Activated B cell treated with CpG ODN at 0.5 μM for 24 hours (primary cell): ENCODE measurements around the gene TNF. TPM values are rescaled to one million over a fixed set of nuclear protein-coding genes. Genes with fewer than 3 reads are reported as not detected.

Experiments
- ATAC-seq: fragments of 200-7000 bp; cut with Tn5 transposase; one replicate; pipeline ENCODE4 v1.10.0; 2021; ENCODE audit warnings: low read depth, mild to moderate bottlenecking, moderate library complexity
- CTCF ChIA-PET: fragments of 350-600 bp; sonication (Branson Sonifier 250); formaldehyde crosslinking; loops from one replicate; lab custom pipeline; 2021; ENCODE audit warnings: antibody characterized with exemption; lab: Charles Lee
- POLR2A ChIA-PET: fragments of 350-600 bp; sonication (Branson Sonifier 250); formaldehyde crosslinking; loops from one replicate; lab custom pipeline; 2021; ENCODE audit warnings: antibody characterized with exemption; lab: Charles Lee
- DNase-seq: peaks from one replicate; pipeline ENCODE4 v3.0.0; 2022
- H3K27ac Mint-ChIP-seq: one replicate; pipeline ENCODE4 v1.8.0; 2020; ENCODE audit warnings: mixed read lengths
- H3K27me3 Mint-ChIP-seq: one replicate; pipeline ENCODE4 v1.8.0; 2021; ENCODE audit warnings: mixed read lengths
- H3K36me3 Mint-ChIP-seq: one replicate; pipeline ENCODE4 v1.8.0; 2021; ENCODE audit warnings: low read depth, mixed read lengths
- H3K4me1 Mint-ChIP-seq: one replicate; pipeline ENCODE4 v1.8.0; 2021; ENCODE audit warnings: mixed read lengths
- H3K4me3 Mint-ChIP-seq: one replicate; pipeline ENCODE4 v1.8.0; 2020; ENCODE audit warnings: mild to moderate bottlenecking, mixed read lengths
- H3K9me3 Mint-ChIP-seq: one replicate; pipeline ENCODE4 v1.8.0; 2020; ENCODE audit warnings: mixed read lengths
- intact Hi-C: fragments of 100-400 bp; cut with micrococcal nuclease; formaldehyde crosslinking; loops from one replicate; pipeline ENCODE4 v1.15.1; 2024
- total RNA-seq: library from RNA; stranded (reverse); gene quantifications from 2 replicates; pipeline ENCODE4 v1.2.3, GENCODE V29; 2022
- TF ChIP-seq, protein P1 (sequence below): fragments of 200-600 bp; IDR thresholded peaks from one replicate; pipeline ENCODE4 v1.8.0; 2022; ENCODE audit warnings: antibody characterized with exemption, mild to moderate bottlenecking

TNF gene
- total RNA-seq, 1 donor from 2014 or later: 139 TPM

DNA sequence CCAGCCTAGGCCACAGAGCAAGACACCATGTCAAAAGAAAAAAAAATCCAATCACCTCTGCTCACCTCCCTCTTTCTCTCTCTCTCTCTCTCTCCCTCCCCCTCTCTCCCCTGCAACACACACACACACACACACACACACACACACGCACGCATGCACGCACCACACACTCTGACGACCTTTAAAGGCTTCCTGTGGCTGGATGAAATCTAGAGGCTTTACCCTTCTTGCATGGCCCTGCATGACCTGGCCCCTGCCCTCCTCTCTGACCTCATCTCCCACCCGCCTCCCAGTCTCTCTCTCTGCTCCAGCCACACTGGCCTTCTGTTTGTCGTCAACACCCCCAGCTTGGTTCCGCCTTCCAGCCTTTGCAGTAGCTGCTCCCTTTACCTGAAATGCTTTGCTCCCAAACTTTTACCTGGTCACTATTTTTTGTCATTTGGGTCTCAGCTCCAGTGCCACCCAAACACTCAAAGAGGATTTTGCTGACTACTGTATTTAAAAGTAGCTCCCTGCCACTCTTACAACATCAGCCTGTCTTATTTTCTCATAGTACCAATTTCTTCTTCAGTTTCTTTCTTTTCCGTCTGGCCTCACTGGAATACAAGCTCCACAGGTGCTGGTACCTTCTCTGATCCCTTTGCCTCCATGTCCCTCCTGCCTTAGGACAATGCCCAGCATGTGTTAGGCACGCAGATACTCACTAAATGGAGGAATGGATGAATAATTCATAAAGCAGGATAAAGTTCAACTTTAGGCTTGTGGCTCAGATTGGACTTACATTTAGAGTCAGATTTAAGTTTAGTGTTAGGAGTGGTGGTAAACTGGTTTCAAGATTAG lies 7.6 kb upstream of the TNF start:
- POLR2A ChIA-PET: interaction anchor here (0.6 to 25.3 kb wide), 5 partner anchors 10 to 106 kb away, joined by 3 to 1155 read pairs (median 51); partner anchors contain the start of genes LST1, LTB, NCR3 and NFKBIL1
- Mint-ChIP-seq H3K4me1 (peaks cover 84% of the 10 kb centered on the region), H3K4me3 (peak overlapping the region; percentile 45), H3K27ac (peak overlapping the region; percentile 93), H3K27me3 (no peaks in the 10 kb centered on the region), H3K9me3 (no peaks in the 10 kb centered on the region), H3K36me3 (peaks cover 22% of the 10 kb centered on the region)
- TF ChIP-seq, protein P1, sequence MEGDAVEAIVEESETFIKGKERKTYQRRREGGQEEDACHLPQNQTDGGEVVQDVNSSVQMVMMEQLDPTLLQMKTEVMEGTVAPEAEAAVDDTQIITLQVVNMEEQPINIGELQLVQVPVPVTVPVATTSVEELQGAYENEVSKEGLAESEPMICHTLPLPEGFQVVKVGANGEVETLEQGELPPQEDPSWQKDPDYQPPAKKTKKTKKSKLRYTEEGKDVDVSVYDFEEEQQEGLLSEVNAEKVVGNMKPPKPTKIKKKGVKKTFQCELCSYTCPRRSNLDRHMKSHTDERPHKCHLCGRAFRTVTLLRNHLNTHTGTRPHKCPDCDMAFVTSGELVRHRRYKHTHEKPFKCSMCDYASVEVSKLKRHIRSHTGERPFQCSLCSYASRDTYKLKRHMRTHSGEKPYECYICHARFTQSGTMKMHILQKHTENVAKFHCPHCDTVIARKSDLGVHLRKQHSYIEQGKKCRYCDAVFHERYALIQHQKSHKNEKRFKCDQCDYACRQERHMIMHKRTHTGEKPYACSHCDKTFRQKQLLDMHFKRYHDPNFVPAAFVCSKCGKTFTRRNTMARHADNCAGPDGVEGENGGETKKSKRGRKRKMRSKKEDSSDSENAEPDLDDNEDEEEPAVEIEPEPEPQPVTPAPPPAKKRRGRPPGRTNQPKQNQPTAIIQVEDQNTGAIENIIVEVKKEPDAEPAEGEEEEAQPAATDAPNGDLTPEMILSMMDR: no peak
- intact Hi-C loops: loop anchor here (1.0 to 10.0 kb wide), 4 partner anchors 7 to 1057 kb away; partner anchors contain the start of gene PPP1R18
- DNase-seq (no peak), ATAC-seq (no peak)
- CTCF ChIA-PET: interaction anchor here (2.0 to 25.7 kb wide), 4 partner anchors 9 to 30 kb away, joined by 8 to 611 read pairs (median 12); partner anchors contain the start of genes ATP6V1G2, DDX39B and NFKBIL1

DNA sequence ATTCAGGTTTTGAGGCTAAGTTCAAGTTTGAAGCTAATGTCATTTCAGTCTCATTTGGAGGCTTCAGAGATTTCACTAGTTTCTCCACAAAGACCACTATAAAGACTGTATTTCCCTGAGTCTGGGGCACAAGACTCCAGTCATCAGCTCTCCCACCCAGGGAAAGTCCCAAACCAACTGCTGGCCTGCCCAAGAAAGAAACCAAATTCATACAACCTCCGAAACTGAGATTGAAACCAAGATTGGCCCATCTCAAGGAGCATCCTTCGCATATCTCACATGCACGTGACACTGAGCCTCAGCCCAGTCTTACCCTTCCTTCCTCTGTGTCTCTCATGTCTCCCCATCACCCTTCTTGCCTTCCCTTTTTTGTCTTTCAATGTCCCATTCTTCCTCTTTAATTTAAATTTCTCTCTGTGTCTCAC lies 6.8 kb upstream of the TNF start:
- Mint-ChIP-seq H3K36me3 (peaks cover 24% of the 10 kb centered on the region), H3K9me3 (no peaks in the 10 kb centered on the region), H3K27ac (peak overlapping the region; percentile 93), H3K4me3 (peak overlapping the region; percentile 45), H3K27me3 (no peaks in the 10 kb centered on the region), H3K4me1 (peaks cover 84% of the 10 kb centered on the region)
- TF ChIP-seq, protein P1: no peak
- intact Hi-C loops: loop anchor here (1.0 to 10.0 kb wide), 4 partner anchors 8 to 1056 kb away; partner anchors contain the start of gene PPP1R18
- POLR2A ChIA-PET: interaction anchor here (0.6 to 25.3 kb wide), 5 partner anchors 10 to 148 kb away, joined by 3 to 1155 read pairs (median 51); partner anchors contain the start of genes LST1, LTB, NCR3 and NFKBIL1
- ATAC-seq (peak; percentile 71), DNase-seq (peak; percentile 39)
- CTCF ChIA-PET: interaction anchor here (2.0 to 25.7 kb wide), 5 partner anchors 9 to 30 kb away, joined by 8 to 611 read pairs (median 11); partner anchors contain the start of genes ATP6V1G2, DDX39B and NFKBIL1

DNA sequence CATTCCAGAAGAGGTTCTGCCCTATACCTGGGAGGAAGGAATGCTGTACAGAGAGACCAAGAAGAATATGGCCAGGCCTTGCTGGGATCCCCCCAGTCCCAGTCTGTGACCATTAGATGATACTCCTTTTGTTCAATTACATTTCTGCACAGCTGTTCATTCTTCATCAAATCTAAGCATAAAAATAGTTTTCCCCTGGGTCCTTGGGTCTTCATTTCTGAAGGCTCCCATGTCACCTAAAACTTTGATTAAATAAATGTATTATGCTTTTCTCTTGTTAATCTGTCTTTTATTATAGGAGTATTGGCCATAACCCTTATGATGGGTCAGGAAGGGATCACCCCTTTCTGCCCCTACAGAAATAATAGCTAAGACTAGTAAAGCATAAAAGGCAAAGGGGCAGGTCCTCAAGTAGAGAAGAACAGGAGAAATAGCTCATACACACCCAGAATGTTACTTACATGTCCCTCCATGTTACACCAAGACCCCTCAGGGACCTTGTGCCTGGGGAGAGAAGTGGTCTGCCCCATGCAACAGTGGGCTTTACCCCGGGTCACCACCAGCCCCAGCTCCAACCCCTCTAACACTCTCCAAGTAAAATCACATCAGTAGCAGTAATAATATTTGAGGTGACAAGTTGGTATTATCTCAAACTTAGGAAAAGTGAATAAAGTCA lies 5.4 kb upstream of the TNF start:
- Mint-ChIP-seq H3K4me3 (peak overlapping the region; percentile 45), H3K9me3 (no peaks in the 10 kb centered on the region), H3K36me3 (peaks cover 24% of the 10 kb centered on the region), H3K27ac (peak overlapping the region; percentile 93), H3K4me1 (peaks cover 87% of the 10 kb centered on the region), H3K27me3 (no peaks in the 10 kb centered on the region)
- intact Hi-C loops: loop anchor here (10.0 kb wide), 2 partner anchors 885 to 1055 kb away; partner anchors contain the start of gene PPP1R18
- POLR2A ChIA-PET: interaction anchor here (0.7 to 25.3 kb wide), 8 partner anchors 7 to 1068 kb away, joined by 3 to 1155 read pairs (median 8); partner anchors contain the start of genes DDX39B, LST1, LTB and NCR3
- TF ChIP-seq, protein P1: no peak
- CTCF ChIA-PET: interaction anchor here (1.3 to 25.7 kb wide), 5 partner anchors 11 to 29 kb away, joined by 4 to 611 read pairs (median 10); partner anchors contain the start of genes ATP6V1G2, DDX39B and NFKBIL1
- ATAC-seq: no peak
- DNase-seq: no peak

DNA sequence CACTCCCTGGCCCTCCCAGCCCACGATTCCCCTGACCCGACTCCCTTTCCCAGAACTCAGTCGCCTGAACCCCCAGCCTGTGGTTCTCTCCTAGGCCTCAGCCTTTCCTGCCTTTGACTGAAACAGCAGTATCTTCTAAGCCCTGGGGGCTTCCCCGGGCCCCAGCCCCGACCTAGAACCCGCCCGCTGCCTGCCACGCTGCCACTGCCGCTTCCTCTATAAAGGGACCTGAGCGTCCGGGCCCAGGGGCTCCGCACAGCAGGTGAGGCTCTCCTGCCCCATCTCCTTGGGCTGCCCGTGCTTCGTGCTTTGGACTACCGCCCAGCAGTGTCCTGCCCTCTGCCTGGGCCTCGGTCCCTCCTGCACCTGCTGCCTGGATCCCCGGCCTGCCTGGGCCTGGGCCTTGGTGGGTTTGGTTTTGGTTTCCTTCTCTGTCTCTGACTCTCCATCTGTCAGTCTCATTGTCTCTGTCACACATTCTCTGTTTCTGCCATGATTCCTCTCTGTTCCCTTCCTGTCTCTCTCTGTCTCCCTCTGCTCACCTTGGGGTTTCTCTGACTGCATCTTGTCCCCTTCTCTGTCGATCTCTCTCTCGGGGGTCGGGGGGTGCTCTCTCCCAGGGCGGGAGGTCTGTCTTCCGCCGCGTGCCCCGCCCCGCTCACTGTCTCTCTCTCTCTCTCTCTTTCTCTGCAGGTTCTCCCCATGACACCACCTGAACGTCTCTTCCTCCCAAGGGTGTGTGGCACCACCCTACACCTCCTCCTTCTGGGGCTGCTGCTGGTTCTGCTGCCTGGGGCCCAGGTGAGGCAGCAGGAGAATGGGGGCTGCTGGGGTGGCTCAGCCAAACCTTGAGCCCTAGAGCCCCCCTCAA lies 3.1 kb upstream of the TNF start, which contains the start of gene LTA:
Gene LTA, plus strand, starts transcription at position 249 of the 871 bp plus-strand sequence. Its CDS starts 454 bp downstream, at position 703.
- ChIA-PET POLR2A (interaction anchor here (0.6 to 25.3 kb wide), 9 partner anchors 9 to 111 kb away, joined by 3 to 1155 read pairs (median 51); partner anchors contain the start of genes DDX39B, LST1, LTB and NCR3), CTCF (interaction anchor here (2.9 to 25.7 kb wide), 4 partner anchors 9 to 24 kb away, joined by 21 to 611 read pairs (median 305); partner anchors contain the start of genes ATP6V1G2, DDX39B, LST1 and LTB)
- Mint-ChIP-seq H3K4me3 (peak within 1 kb of the TSS; percentile 98), H3K27me3 (no peaks in the 10 kb centered on the region), H3K9me3 (no peaks in the 10 kb centered on the region), H3K27ac (peak within 1 kb of the TSS; percentile 99), H3K36me3 (peaks cover 39% of the 10 kb centered on the region), H3K4me1 (peaks cover 97% of the 10 kb centered on the region)
- ATAC-seq: peak; percentile 43
- intact Hi-C loops: loop anchor here (1.0 kb wide), 2 partner anchors 8 to 12 kb away; no protein-coding TSS in a partner anchor
- DNase-seq: peak; percentile 72
- TF ChIP-seq, protein P1: no peak
